A549 (cell line): ENCODE results near the gene OR4D2. TPM values are rescaled to one million over a fixed set of nuclear protein-coding genes. Genes with fewer than 3 reads are reported as not detected.

Experiments
- ATAC-seq, 2 experiments: fragments of 200-7000 bp in 1 of 2; fragments of >200 bp in 1 of 2; cut with Nextera tagmentation in 1 of 2; cut with Tn5 transposase in 1 of 2; 3 replicates each; pipeline versions ENCODE4 v1.8.0 to v1.9.1; 2018 to 2020; ENCODE audit warnings: mild to moderate bottlenecking in 1 of 2, moderate library complexity in 1 of 2
- CTCF ChIA-PET: fragments of 300-600 bp; sonication (Branson Sonifier 250); formaldehyde crosslinking; extraction: SDS; loops from one replicate; lab custom pipeline; 2021; ENCODE audit warnings: antibody characterized with exemption, inconsistent platforms; lab: Yijun Ruan, JAX
- POLR2A ChIA-PET: fragments of 350-600 bp; formaldehyde crosslinking; extraction: SDS; loops from one replicate; lab custom pipeline; 2021; ENCODE audit warnings: antibody characterized with exemption, inconsistent platforms; lab: Yijun Ruan, JAX
- DNase-seq, 2 experiments: peaks; one replicate each; pipeline versions ENCODE4 v3.0.0 to v3.0.0-alpha.2; 2011 to 2016; ENCODE audit warnings: low read depth in 1 of 2, low spot score in 1 of 2
- FAIRE-seq: peaks from 2 replicates; lab custom pipeline; 2011; peaks lifted over from hg19 to GRCh38; lab: Jason Lieb, UNC
- H3K27ac ChIP-seq, 2 experiments: fragments of >200 bp; sonication (Bioruptor Twin); formaldehyde crosslinking; 3 replicates each; pipeline ENCODE4 v1.5.1; 2016 to 2017
- H3K4me1 ChIP-seq: fragments of >200 bp; sonication (Bioruptor Twin); formaldehyde crosslinking; 3 replicates; pipeline ENCODE4 v1.6.1; 2016
- H3K4me2 ChIP-seq: fragments of >200 bp; sonication (Bioruptor Twin); formaldehyde crosslinking; 3 replicates; pipeline ENCODE4 v1.6.1; 2016
- H3K4me3 ChIP-seq: fragments of >200 bp; sonication (Bioruptor Twin); formaldehyde crosslinking; 3 replicates; pipeline ENCODE4 v1.5.1; 2016
- H3K9me3 ChIP-seq: fragments of >200 bp; sonication (Bioruptor Twin); formaldehyde crosslinking; 3 replicates; pipeline ENCODE4 v1.6.1; 2016
- BCL3 ChIP-seq: fragments of >200 bp; sonication (Bioruptor Twin); formaldehyde crosslinking; IDR thresholded peaks from 3 replicates; pipeline ENCODE4 v1.6.1; 2016
- BHLHE40 ChIP-seq: IDR thresholded peaks from 2 replicates; pipeline ENCODE4 v1.6.1; 2012; ENCODE audit warnings: low read depth, low read length, inconsistent platforms
- CBX2 ChIP-seq: fragments of 200-600 bp; sonication (generic); IDR thresholded peaks from 2 replicates; pipeline ENCODE4 v1.6.1; 2016; ENCODE audit warnings: low read depth, mild to moderate bottlenecking, borderline replicate concordance
- CHD2 ChIP-seq: fragments of 150-350 bp; IDR thresholded peaks from 2 replicates; pipeline ENCODE4 v1.6.1; 2014; ENCODE audit warnings: low read length; ENCODE audit not compliant: partially characterized antibody
- CTCF ChIP-seq: fragments of >200 bp; sonication (Bioruptor Twin); formaldehyde crosslinking; IDR thresholded peaks from 3 replicates; pipeline ENCODE4 v1.5.1; 2016
- E2F6 ChIP-seq: IDR thresholded peaks from 2 replicates; pipeline ENCODE4 v1.6.1; 2012; ENCODE audit warnings: low read depth, borderline replicate concordance
- EHMT2 ChIP-seq: fragments of 200-600 bp; sonication (generic); IDR thresholded peaks from 2 replicates; pipeline ENCODE4 v1.6.1; 2016; ENCODE audit warnings: antibody characterized with exemption, low read depth, mild to moderate bottlenecking, moderate library complexity
- FOSB ChIP-seq: fragments of 250-450 bp; sonication (Bioruptor Pico); IDR thresholded peaks from 2 replicates; pipeline ENCODE4 v1.5.0; 2020; ENCODE audit warnings: mild to moderate bottlenecking, moderate library complexity
- FOXS1 ChIP-seq: fragments of 250-450 bp; sonication (Bioruptor Pico); IDR thresholded peaks from 2 replicates; pipeline ENCODE4 v1.5.0; 2020; ENCODE audit warnings: mild to moderate bottlenecking, moderate library complexity
- HES2 ChIP-seq: fragments of >200 bp; sonication (Bioruptor Twin); formaldehyde crosslinking; IDR thresholded peaks from 2 replicates; pipeline ENCODE4 v1.6.1; 2016
- HMGXB4 ChIP-seq: fragments of 250-450 bp; sonication (Bioruptor Pico); IDR thresholded peaks from 2 replicates; pipeline ENCODE4 v1.5.0; 2021; ENCODE audit warnings: mild to moderate bottlenecking, moderate library complexity, borderline replicate concordance
- HOXB5 ChIP-seq: fragments of 250-450 bp; sonication (Bioruptor Pico); IDR thresholded peaks from 2 replicates; pipeline ENCODE4 v1.5.0; 2020; ENCODE audit warnings: mild to moderate bottlenecking, moderate library complexity
- KDM5A ChIP-seq: fragments of 200-600 bp; sonication (generic); IDR thresholded peaks from 2 replicates; pipeline ENCODE4 v1.6.1; 2016; ENCODE audit warnings: antibody characterized with exemption, mild to moderate bottlenecking
- MYC ChIP-seq: IDR thresholded peaks from 2 replicates; pipeline ENCODE4 v1.6.1; 2012; ENCODE audit warnings: mild to moderate bottlenecking, inconsistent platforms, low read length, improper control_type of control experiment, borderline replicate concordance
- POLR2A ChIP-seq: IDR thresholded peaks from 2 replicates; pipeline ENCODE4 v1.6.1; 2012; ENCODE audit warnings: mild to moderate bottlenecking, low read length
- SMC3 ChIP-seq: fragments of >200 bp; sonication (Bioruptor Twin); formaldehyde crosslinking; IDR thresholded peaks from 3 replicates; pipeline ENCODE4 v1.6.1; 2018; ENCODE audit warnings: inconsistent platforms
- TFCP2L1 ChIP-seq: fragments of 250-450 bp; sonication (Bioruptor Pico); IDR thresholded peaks from 2 replicates; pipeline ENCODE4 v1.5.0; 2021; ENCODE audit warnings: mild to moderate bottlenecking
- ZFP36 ChIP-seq: fragments of 450-650 bp; IDR thresholded peaks from 2 replicates; pipeline ENCODE4 v1.6.1; 2014; ENCODE audit warnings: borderline replicate concordance; ENCODE audit not compliant: partially characterized antibody
- WGBS: methylation state at CpG from one replicate; pipeline ENCODE4 v1.1.6; 2017; ENCODE audit errors: missing lambda C conversion rate; 5-methylcytosine and 5-hydroxymethylcytosine counted together
- polyA plus RNA-seq, 4 experiments: library from polyadenylated mRNA; depleted of rRNA in 3 of 4; stranded (reverse); fragments of >200 nt; fragmentation: RNase III in 1 of 4; extraction: RNeasy Plus Mini Kit Qiagen cat#74134 plus additional on column Dnase treatment in 1 of 4; gene quantifications; 2 replicates in 3 of 4; 3 replicates in 1 of 4; pipeline ENCODE4 v1.2.3, GENCODE V29; 2011 to 2017

The OR4D2 gene
- polyA plus RNA-seq, 2 of the 4 experiments (the other 2 are of a cell fraction) = not detected

- CTCF ChIA-PET = interaction anchor here (3.4 kb wide), 1 partner anchor 9 kb away, joined by 19 read pairs; the partner anchor contains the start of gene MKS1
- no peak for FAIRE-seq
- no peak for ATAC-seq
- Histone ChIP-seq H3K9me3 (no peaks in the 10 kb centered on the region), H3K4me1 (no peaks in the 10 kb centered on the region), H3K4me3 (no peak overlapping the region)
- DNase-seq = no peak
- WGBS = 86% methylated on average over 5 of the region's 5 CpGs
- TF ChIP-seq ZFP36 (no peak), FOXS1 (CRISPR knock-in tag) (no peak), TFCP2L1 (CRISPR knock-in tag) (no peak), BHLHE40 (no peak), KDM5A (no peak), HMGXB4 (no peak), FOSB (CRISPR knock-in tag) (no peak), E2F6 (no peak), CBX2 (no peak)
- TF ChIP-seq, all 56 proteins: peak for 0
- POLR2A ChIA-PET = no interaction called here
- Histone ChIP-seq H3K4me2 (no peak overlapping the region), H3K27ac (no peak overlapping the region)
Observed at GRCh38 chr17:58208344-58208743, 41.6 kb downstream of the OR4D2 start.

GRCh38 chr17:58210922-58211321 lies 44.1 kb downstream of the OR4D2 start:
- ATAC-seq (peak in 1 of 2 experiments; percentile 63; a peak in 3 of 6 replicates), FAIRE-seq (no peak), DNase-seq (no peak)
- 71% methylated on average over 5 of the region's 5 CpGs for WGBS
- ChIA-PET CTCF (interaction anchor here (0.6 to 2.8 kb wide), 4 partner anchors 11 to 1422 kb away, joined by 3 to 13 read pairs (median 4); no protein-coding TSS in a partner anchor), POLR2A (no interaction called here)
- Histone ChIP-seq H3K9me3 (no peaks in the 10 kb centered on the region), H3K4me3 (no peak overlapping the region), H3K27ac (no peak overlapping the region), H3K4me2 (no peak overlapping the region), H3K4me1 (no peaks in the 10 kb centered on the region)
- no peak for TF ChIP-seq HOXB5 (CRISPR knock-in tag)
- TF ChIP-seq CTCF = peak; percentile 26; the same call in 1 of the 3 replicates

GRCh38 chr17:58215685-58216084 lies 48.9 kb downstream of the OR4D2 start:
- FAIRE-seq = no peak
- H3K4me1 ChIP-seq = peaks cover 8% of the 10 kb centered on the region; the same call in 2 of the 3 replicates
- CTCF ChIA-PET = interaction anchor here (1.2 to 6.6 kb wide), 9 partner anchors 9 to 234 kb away, joined by 3 to 62 read pairs (median 5); no protein-coding TSS in a partner anchor
- H3K4me3 ChIP-seq = no peak overlapping the region
- no peaks in the 10 kb centered on the region for H3K9me3 ChIP-seq
- H3K4me2 ChIP-seq = no peak overlapping the region
- TF ChIP-seq POLR2A = no peak
- no peak for TF ChIP-seq SMC3
- no peak for TF ChIP-seq MYC
- TF ChIP-seq EHMT2 = no peak
- no peak for TF ChIP-seq BCL3
- no peak for TF ChIP-seq CHD2
- no peak for TF ChIP-seq HES2
- TF ChIP-seq, all 56 proteins: peak for 0
- no peak overlapping the region for H3K27ac ChIP-seq
- DNase-seq (peak in 1 of 2 experiments; percentile 31), ATAC-seq (peak; percentile 33 to 41; a peak in 2 of 6 replicates)
- POLR2A ChIA-PET = no interaction called here
